OCI-LY7 (cell line): ENCODE results near the gene VWA5B1. TPM values are rescaled to one million over a fixed set of nuclear protein-coding genes. Genes with fewer than 3 reads are reported as not detected.

Experiments used
- BruUV-seq: library from RNA; stranded (reverse); fragments of 400-500 nt; replicated peaks from 2 replicates; lab custom pipeline; 2021; lab: Mats Ljungman, UMichigan
- CTCF ChIA-PET: fragments of 300-600 bp; sonication (Branson Sonifier 250); formaldehyde crosslinking; loops from one replicate; lab custom pipeline; 2022; ENCODE audit warnings: antibody characterized with exemption; ENCODE audit not compliant: unreplicated experiment; lab: Charles Lee
- POLR2A ChIA-PET: fragments of 300-600 bp; sonication (Branson Sonifier 250); formaldehyde crosslinking; loops from one replicate; lab custom pipeline; 2022; ENCODE audit warnings: antibody characterized with exemption; lab: Charles Lee
- DNase-seq: peaks from one replicate; pipeline ENCODE4 v3.0.0-alpha.2; 2015; ENCODE audit warnings: low spot score
- H2AFZ ChIP-seq: fragments of 200-600 bp; sonication (generic), shearing (Covaris generic); 2 replicates; pipeline ENCODE4 v1.6.1; 2014; ENCODE audit warnings: mild to moderate bottlenecking, antibody characterized with exemption, low read length, moderate library complexity
- H3K27ac ChIP-seq: fragments of 200-600 bp; sonication (generic); 2 replicates; pipeline ENCODE4 v1.5.1; 2014; ENCODE audit warnings: mixed run types, low read depth, mild to moderate bottlenecking, moderate library complexity, low read length, inconsistent platforms; ENCODE audit not compliant: poor library complexity, severe bottlenecking
- H3K36me3 ChIP-seq: fragments of 200-600 bp; sonication (generic); 2 replicates; pipeline ENCODE4 v1.6.1; 2014; ENCODE audit warnings: mild to moderate bottlenecking, antibody characterized with exemption, low read length, moderate library complexity, mixed read lengths; ENCODE audit not compliant: insufficient read depth
- H3K4me1 ChIP-seq: fragments of 200-600 bp; sonication (generic); 2 replicates; pipeline ENCODE4 v1.5.1; 2014; ENCODE audit warnings: mild to moderate bottlenecking, low read length; ENCODE audit not compliant: insufficient read depth, poor library complexity, severe bottlenecking
- H3K4me2 ChIP-seq: fragments of 200-600 bp; sonication (generic); 2 replicates; pipeline ENCODE4 v1.6.1; 2014; ENCODE audit warnings: mild to moderate bottlenecking, low read length
- H3K4me3 ChIP-seq: fragments of 200-600 bp; sonication (generic); 2 replicates; pipeline ENCODE4 v1.5.1; 2014; ENCODE audit warnings: mild to moderate bottlenecking, low read depth, low read length; ENCODE audit not compliant: poor library complexity, severe bottlenecking
- H3K79me2 ChIP-seq: fragments of 200-600 bp; sonication (generic); 2 replicates; pipeline ENCODE4 v1.6.1; 2016; ENCODE audit warnings: low read depth, mild to moderate bottlenecking, low read length, moderate library complexity, mixed read lengths; ENCODE audit not compliant: insufficient read depth
- H3K9me2 ChIP-seq: fragments of 200-600 bp; sonication (generic); 2 replicates; pipeline ENCODE4 v1.6.1; 2016; ENCODE audit warnings: mild to moderate bottlenecking, low read length, mixed read lengths; ENCODE audit not compliant: insufficient read depth
- H3K9me3 ChIP-seq: fragments of 200-600 bp; sonication (generic); 2 replicates; pipeline ENCODE4 v1.6.1; 2014; ENCODE audit warnings: mild to moderate bottlenecking, mixed run types, low read length, mixed read lengths
- H4K20me1 ChIP-seq: fragments of 200-600 bp; sonication (generic); 2 replicates; pipeline ENCODE4 v1.6.1; 2014; ENCODE audit warnings: mild to moderate bottlenecking, antibody characterized with exemption, low read length, moderate library complexity, mixed read lengths; ENCODE audit not compliant: insufficient read depth
- EZH2phosphoT487 ChIP-seq: fragments of 200-600 bp; sonication (generic); IDR thresholded peaks from 2 replicates; pipeline ENCODE4 v1.6.1; 2018; ENCODE audit warnings: low read depth, borderline replicate concordance, mild to moderate bottlenecking, mixed run types, antibody characterized with exemption, low read length, moderate library complexity, mixed read lengths
- intact Hi-C: fragments of 100-400 bp; cut with micrococcal nuclease; formaldehyde crosslinking; loops from one replicate; pipeline ENCODE4 v1.10.0; 2022; ENCODE audit not compliant: unreplicated experiment
- total RNA-seq, 2 experiments: library from RNA; depleted of rRNA in 1 of 2; stranded (reverse); fragments of >200 nt in 1 of 2; shearing (Covaris generic) in 1 of 2; gene quantifications; 2 replicates each; pipeline ENCODE4 v1.2.3, GENCODE V29; 2014 to 2022
- TF ChIP-seq, protein P1 (sequence below): fragments of 200-600 bp; sonication (generic); conservative IDR thresholded peaks from 2 replicates; pipeline ENCODE4 v1.5.1; 2014; ENCODE audit warnings: mild to moderate bottlenecking, antibody characterized with exemption, low read length, moderate library complexity, mixed read lengths

VWA5B1 gene
- total RNA-seq, 2 experiments from 2014 or later = 0.19 to 0.25 TPM

DNA sequence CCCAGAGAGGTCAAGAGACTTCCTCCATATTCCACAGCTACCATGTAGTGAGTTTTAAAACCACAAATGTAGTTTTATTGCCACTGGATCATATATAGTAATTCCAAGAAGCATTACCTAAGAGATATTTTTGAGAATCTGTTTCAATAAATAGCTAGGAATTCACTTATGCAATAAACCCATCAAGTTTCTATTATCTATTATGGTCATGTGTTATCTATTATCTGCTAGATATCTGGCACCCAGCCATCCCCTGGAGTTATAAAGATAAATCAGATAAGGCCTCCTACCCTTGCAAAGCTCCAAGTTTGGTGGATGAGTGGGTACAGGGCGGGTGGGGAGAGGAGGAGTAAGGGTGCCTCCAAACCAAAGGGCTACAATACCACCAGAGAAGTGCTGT, 10.3 kb upstream of the VWA5B1 start:
- H3K4me2 ChIP-seq = no peak overlapping the region
- peaks cover 24% of the 10 kb centered on the region for H3K4me1 ChIP-seq
- BruUV-seq = no TSS peak
- H3K79me2 ChIP-seq = no peaks in the 10 kb centered on the region
- no peaks in the 10 kb centered on the region for H3K9me3 ChIP-seq
- H4K20me1 ChIP-seq = no peaks in the 10 kb centered on the region
- H3K9me2 ChIP-seq = no peaks in the 10 kb centered on the region
- H3K27ac ChIP-seq = no peak overlapping the region
- TF ChIP-seq, protein P1, sequence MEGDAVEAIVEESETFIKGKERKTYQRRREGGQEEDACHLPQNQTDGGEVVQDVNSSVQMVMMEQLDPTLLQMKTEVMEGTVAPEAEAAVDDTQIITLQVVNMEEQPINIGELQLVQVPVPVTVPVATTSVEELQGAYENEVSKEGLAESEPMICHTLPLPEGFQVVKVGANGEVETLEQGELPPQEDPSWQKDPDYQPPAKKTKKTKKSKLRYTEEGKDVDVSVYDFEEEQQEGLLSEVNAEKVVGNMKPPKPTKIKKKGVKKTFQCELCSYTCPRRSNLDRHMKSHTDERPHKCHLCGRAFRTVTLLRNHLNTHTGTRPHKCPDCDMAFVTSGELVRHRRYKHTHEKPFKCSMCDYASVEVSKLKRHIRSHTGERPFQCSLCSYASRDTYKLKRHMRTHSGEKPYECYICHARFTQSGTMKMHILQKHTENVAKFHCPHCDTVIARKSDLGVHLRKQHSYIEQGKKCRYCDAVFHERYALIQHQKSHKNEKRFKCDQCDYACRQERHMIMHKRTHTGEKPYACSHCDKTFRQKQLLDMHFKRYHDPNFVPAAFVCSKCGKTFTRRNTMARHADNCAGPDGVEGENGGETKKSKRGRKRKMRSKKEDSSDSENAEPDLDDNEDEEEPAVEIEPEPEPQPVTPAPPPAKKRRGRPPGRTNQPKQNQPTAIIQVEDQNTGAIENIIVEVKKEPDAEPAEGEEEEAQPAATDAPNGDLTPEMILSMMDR = no peak
- TF ChIP-seq EZH2phosphoT487 = no peak
- intact Hi-C loops = no loop called here
- H2AFZ ChIP-seq = no peak overlapping the region
- no peak overlapping the region for H3K4me3 ChIP-seq
- H3K36me3 ChIP-seq = no peaks in the 10 kb centered on the region
- DNase-seq = no peak
- ChIA-PET CTCF (no interaction called here), POLR2A (interaction anchor here (1.2 kb wide), 1 partner anchor 17 kb away, joined by 7 read pairs; no protein-coding TSS in a partner anchor)

DNA sequence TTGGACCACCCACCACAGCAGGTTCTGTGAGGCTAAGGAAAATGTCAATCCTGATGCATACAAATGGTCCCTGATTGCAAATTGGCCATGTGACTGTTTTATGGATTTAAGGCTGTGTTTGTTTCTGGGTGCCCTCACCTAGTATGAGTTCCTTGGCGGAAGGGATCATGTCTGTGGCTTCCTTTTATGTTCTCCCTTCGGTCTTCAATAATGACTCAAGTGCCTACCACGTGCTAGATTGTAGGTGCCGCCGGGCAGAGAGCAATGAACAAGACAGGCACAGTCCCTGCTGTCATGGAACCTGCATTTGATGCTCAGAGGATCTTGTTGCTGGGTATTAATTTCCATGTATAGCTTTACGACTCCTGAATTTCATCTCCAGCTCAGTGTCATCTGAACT, 9.8 kb upstream of the VWA5B1 start:
- no peaks in the 10 kb centered on the region for H3K36me3 ChIP-seq
- intact Hi-C loops = no loop called here
- H4K20me1 ChIP-seq = no peaks in the 10 kb centered on the region
- no peak overlapping the region for H3K4me3 ChIP-seq
- no peak for DNase-seq
- H3K9me3 ChIP-seq = no peaks in the 10 kb centered on the region
- no peaks in the 10 kb centered on the region for H3K79me2 ChIP-seq
- peaks cover 24% of the 10 kb centered on the region for H3K4me1 ChIP-seq
- POLR2A ChIA-PET = interaction anchor here (1.2 kb wide), 1 partner anchor 17 kb away, joined by 7 read pairs; no protein-coding TSS in a partner anchor
- CTCF ChIA-PET = no interaction called here
- TF ChIP-seq, protein P1 = no peak
- no peak for TF ChIP-seq EZH2phosphoT487
- no TSS peak for BruUV-seq
- H3K27ac ChIP-seq = no peak overlapping the region
- no peak overlapping the region for H3K4me2 ChIP-seq
- H3K9me2 ChIP-seq = no peaks in the 10 kb centered on the region
- no peak overlapping the region for H2AFZ ChIP-seq

DNA sequence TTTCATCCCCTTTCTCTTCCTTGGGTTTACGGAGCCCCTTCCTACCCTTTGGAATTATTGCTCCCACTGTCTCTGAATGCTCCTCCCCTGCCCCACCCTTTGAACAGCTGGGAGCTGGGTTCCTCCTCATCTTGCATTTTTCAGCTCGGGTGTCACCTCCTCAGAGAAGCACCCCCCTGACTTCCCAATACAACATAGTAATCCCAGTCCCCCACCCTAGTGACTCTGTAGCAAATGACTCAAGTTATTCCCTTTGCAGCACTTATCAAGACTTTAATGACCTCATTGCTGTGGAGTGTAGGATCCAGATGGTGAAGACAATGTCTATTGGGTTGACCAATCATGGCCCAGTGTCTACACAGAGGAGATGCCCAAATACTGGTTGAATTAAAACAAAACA, 8.9 kb upstream of the VWA5B1 start:
- Histone ChIP-seq H3K4me2 (no peak overlapping the region), H3K36me3 (no peaks in the 10 kb centered on the region), H3K9me2 (no peaks in the 10 kb centered on the region), H2AFZ (no peak overlapping the region), H3K4me3 (no peak overlapping the region), H3K4me1 (peaks cover 24% of the 10 kb centered on the region), H3K9me3 (no peaks in the 10 kb centered on the region), H3K27ac (no peak overlapping the region), H3K79me2 (no peaks in the 10 kb centered on the region), H4K20me1 (no peaks in the 10 kb centered on the region)
- intact Hi-C loops = no loop called here
- POLR2A ChIA-PET = no interaction called here
- DNase-seq = no peak
- no TSS peak for BruUV-seq
- no peak for TF ChIP-seq EZH2phosphoT487
- TF ChIP-seq, protein P1 = no peak
- CTCF ChIA-PET = no interaction called here
